ENCODE results near the gene NMD3.

DNA sequence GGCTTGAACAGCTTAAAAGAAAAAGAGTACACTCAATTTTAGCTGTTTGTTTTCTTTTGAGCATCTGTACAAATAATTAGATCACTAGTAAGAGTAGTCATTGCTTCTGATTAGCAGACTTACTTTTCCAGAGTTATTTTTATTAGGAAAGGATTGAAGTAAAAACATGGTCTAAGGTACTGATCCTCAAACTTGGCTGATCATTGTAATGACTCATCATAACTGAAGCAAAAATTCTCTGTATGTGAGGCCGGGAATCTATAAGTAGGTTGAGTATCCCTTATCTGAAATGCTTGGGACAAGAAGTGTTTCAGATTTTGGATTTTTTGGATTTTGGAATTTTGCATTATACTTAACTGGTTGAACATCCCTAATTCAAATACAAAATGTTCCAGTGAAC, 12.4 kb downstream of the NMD3 start:
- TF ChIP-seq, protein P1, sequence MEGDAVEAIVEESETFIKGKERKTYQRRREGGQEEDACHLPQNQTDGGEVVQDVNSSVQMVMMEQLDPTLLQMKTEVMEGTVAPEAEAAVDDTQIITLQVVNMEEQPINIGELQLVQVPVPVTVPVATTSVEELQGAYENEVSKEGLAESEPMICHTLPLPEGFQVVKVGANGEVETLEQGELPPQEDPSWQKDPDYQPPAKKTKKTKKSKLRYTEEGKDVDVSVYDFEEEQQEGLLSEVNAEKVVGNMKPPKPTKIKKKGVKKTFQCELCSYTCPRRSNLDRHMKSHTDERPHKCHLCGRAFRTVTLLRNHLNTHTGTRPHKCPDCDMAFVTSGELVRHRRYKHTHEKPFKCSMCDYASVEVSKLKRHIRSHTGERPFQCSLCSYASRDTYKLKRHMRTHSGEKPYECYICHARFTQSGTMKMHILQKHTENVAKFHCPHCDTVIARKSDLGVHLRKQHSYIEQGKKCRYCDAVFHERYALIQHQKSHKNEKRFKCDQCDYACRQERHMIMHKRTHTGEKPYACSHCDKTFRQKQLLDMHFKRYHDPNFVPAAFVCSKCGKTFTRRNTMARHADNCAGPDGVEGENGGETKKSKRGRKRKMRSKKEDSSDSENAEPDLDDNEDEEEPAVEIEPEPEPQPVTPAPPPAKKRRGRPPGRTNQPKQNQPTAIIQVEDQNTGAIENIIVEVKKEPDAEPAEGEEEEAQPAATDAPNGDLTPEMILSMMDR (IDR thresholded peaks at IDR 0.05) = no peak
- TF ChIP-seq POLR2A (IDR thresholded peaks at IDR 0.05) = no peak

Measured in heart left ventricle (tissue), 13 donors.